Astrocyte (in vitro differentiated cells and primary cell): ENCODE data around the gene CD209. TPM values are rescaled to one million over a fixed set of nuclear protein-coding genes. Genes with fewer than 3 reads are reported as not detected.

Source experiments
- DNase-seq: peaks from one replicate; pipeline ENCODE4 v3.0.0-alpha.2; 2010; ENCODE audit warnings: low read depth
- FAIRE-seq: peaks from 2 replicates; lab custom pipeline; 2011; peaks lifted over from hg19 to GRCh38; lab: Jason Lieb, UNC
- H2AFZ ChIP-seq: 2 replicates; pipeline ENCODE4 v1.6.0; 2012; ENCODE audit warnings: low read depth, low read length, inconsistent platforms
- H3K27ac ChIP-seq: 2 replicates; pipeline ENCODE4 v1.5.1; 2011; ENCODE audit warnings: low read depth, low read length, inconsistent platforms
- H3K27me3 ChIP-seq: 2 replicates; pipeline ENCODE4 v1.6.0; 2011; ENCODE audit warnings: low read length, inconsistent platforms; ENCODE audit not compliant: insufficient read depth
- H3K36me3 ChIP-seq: 2 replicates; pipeline ENCODE4 v1.5.1; 2011; ENCODE audit warnings: low read length, inconsistent platforms; ENCODE audit not compliant: insufficient read depth
- H3K4me1 ChIP-seq: 2 replicates; pipeline ENCODE4 v1.5.1; 2011; ENCODE audit warnings: low read length, inconsistent platforms; ENCODE audit not compliant: insufficient read depth
- H3K4me2 ChIP-seq: 2 replicates; pipeline ENCODE4 v1.6.0; 2012; ENCODE audit warnings: low read length, inconsistent platforms
- H3K4me3 ChIP-seq: 2 replicates; pipeline ENCODE4 v1.5.1; 2011; ENCODE audit warnings: low read depth, mild to moderate bottlenecking, low read length, inconsistent platforms; ENCODE audit not compliant: insufficient read depth
- H3K79me2 ChIP-seq: 2 replicates; pipeline ENCODE4 v1.6.0; 2012; ENCODE audit warnings: mild to moderate bottlenecking, low read length, inconsistent platforms; ENCODE audit not compliant: insufficient read depth
- H3K9ac ChIP-seq: 2 replicates; pipeline ENCODE4 v1.6.0; 2012; ENCODE audit warnings: mild to moderate bottlenecking, low read length, inconsistent platforms
- H3K9me3 ChIP-seq: 2 replicates; pipeline ENCODE4 v1.5.1; 2012; ENCODE audit warnings: low read depth, mild to moderate bottlenecking, low read length, inconsistent platforms; ENCODE audit not compliant: insufficient read depth
- H4K20me1 ChIP-seq: 2 replicates; pipeline ENCODE4 v1.6.0; 2012; ENCODE audit warnings: low read length, inconsistent platforms; ENCODE audit not compliant: insufficient read depth
- H3K27ac Mint-ChIP-seq: one replicate; pipeline ENCODE4 v1.8.0; 2021; ENCODE audit warnings: mild to moderate bottlenecking, mixed read lengths; ENCODE audit not compliant: unreplicated experiment
- H3K27me3 Mint-ChIP-seq: one replicate; pipeline ENCODE4 v1.8.0; 2021; ENCODE audit warnings: low read depth, mixed read lengths; ENCODE audit not compliant: unreplicated experiment
- H3K36me3 Mint-ChIP-seq: one replicate; pipeline ENCODE4 v1.8.0; 2021; ENCODE audit warnings: low read depth, mixed read lengths; ENCODE audit not compliant: unreplicated experiment
- H3K4me1 Mint-ChIP-seq: one replicate; pipeline ENCODE4 v1.8.0; 2021; ENCODE audit warnings: low read depth, mixed read lengths; ENCODE audit not compliant: unreplicated experiment
- H3K4me3 Mint-ChIP-seq: one replicate; pipeline ENCODE4 v1.8.0; 2021; ENCODE audit warnings: mild to moderate bottlenecking, moderate library complexity, mixed read lengths; ENCODE audit not compliant: unreplicated experiment
- H3K9me3 Mint-ChIP-seq: one replicate; pipeline ENCODE4 v1.8.0; 2021; ENCODE audit warnings: mild to moderate bottlenecking, mixed read lengths; ENCODE audit not compliant: unreplicated experiment
- CTCF ChIP-seq: IDR thresholded peaks from 2 replicates; pipeline ENCODE4 v1.5.1; 2011; ENCODE audit warnings: low read depth, mild to moderate bottlenecking, inconsistent platforms, low read length, moderate library complexity; ENCODE audit not compliant: insufficient read depth
- EZH2 ChIP-seq: IDR thresholded peaks from 2 replicates; pipeline ENCODE4 v1.6.1; 2012; ENCODE audit warnings: mild to moderate bottlenecking, low read length, inconsistent platforms; ENCODE audit not compliant: insufficient read depth
- total RNA-seq: library from RNA; stranded (reverse); gene quantifications from 2 replicates; pipeline ENCODE4 v1.2.1, GENCODE V29; 2021

CD209 gene
- total RNA-seq, 1 donor from 2014 or later = not detected

GRCh38 chr19:7788178-7788932, 41.0 kb upstream of the CD209 start:
- Histone ChIP-seq H3K9me3 (no peaks in the 10 kb centered on the region), H3K4me2 (no peak overlapping the region), H3K9ac (no peak overlapping the region), H3K79me2 (no peaks in the 10 kb centered on the region), H2AFZ (no peak overlapping the region), H3K4me1 (no peaks in the 10 kb centered on the region), H3K4me3 (no peak overlapping the region), H4K20me1 (no peaks in the 10 kb centered on the region), H3K27ac (no peak overlapping the region), H3K27me3 (peaks cover 18% of the 10 kb centered on the region), H3K36me3 (no peaks in the 10 kb centered on the region)
- FAIRE-seq (no peak), DNase-seq (no peak)
- Mint-ChIP-seq H3K9me3 (peaks cover 6% of the 10 kb centered on the region), H3K27me3 (peaks cover 52% of the 10 kb centered on the region), H3K4me3 (no peak overlapping the region), H3K27ac (no peak overlapping the region), H3K36me3 (no peaks in the 10 kb centered on the region), H3K4me1 (peaks cover 7% of the 10 kb centered on the region)
- peak; percentile 22 for TF ChIP-seq EZH2
- TF ChIP-seq CTCF = no peak

GRCh38 chr19:7787602-7788177, 40.4 kb upstream of the CD209 start:
- H3K4me3 Mint-ChIP-seq = no peak overlapping the region
- DNase-seq = no peak
- H3K4me2 ChIP-seq = no peak overlapping the region
- H3K4me1 Mint-ChIP-seq = peaks cover 7% of the 10 kb centered on the region
- H4K20me1 ChIP-seq = no peaks in the 10 kb centered on the region
- FAIRE-seq = no peak
- peaks cover 5% of the 10 kb centered on the region for H3K9me3 Mint-ChIP-seq
- no peak overlapping the region for H2AFZ ChIP-seq
- H3K79me2 ChIP-seq = no peaks in the 10 kb centered on the region
- H3K27me3 ChIP-seq = peaks cover 18% of the 10 kb centered on the region
- H3K4me3 ChIP-seq = no peak overlapping the region
- peaks cover 57% of the 10 kb centered on the region for H3K27me3 Mint-ChIP-seq
- H3K27ac Mint-ChIP-seq = no peak overlapping the region
- TF ChIP-seq CTCF (no peak), EZH2 (no peak)
- no peaks in the 10 kb centered on the region for H3K9me3 ChIP-seq
- H3K9ac ChIP-seq = no peak overlapping the region
- H3K27ac ChIP-seq = no peak overlapping the region
- no peaks in the 10 kb centered on the region for H3K36me3 Mint-ChIP-seq
- no peaks in the 10 kb centered on the region for H3K36me3 ChIP-seq
- no peaks in the 10 kb centered on the region for H3K4me1 ChIP-seq

GRCh38 chr19:7787141-7787540, 39.8 kb upstream of the CD209 start:
- Mint-ChIP-seq H3K27me3 (peaks cover 53% of the 10 kb centered on the region), H3K4me3 (no peak overlapping the region)
- TF ChIP-seq CTCF = no peak

More at GRCh38 chr19:7787141-7787540, 39.8 kb upstream of the CD209 start:
- Mint-ChIP-seq H3K36me3 (no peaks in the 10 kb centered on the region), H3K9me3 (peaks cover 2% of the 10 kb centered on the region), H3K4me1 (peaks cover 5% of the 10 kb centered on the region), H3K27ac (no peak overlapping the region)
- no peak overlapping the region for H3K4me2 ChIP-seq
- DNase-seq (no peak), FAIRE-seq (no peak)
- H3K79me2 ChIP-seq = no peaks in the 10 kb centered on the region
- H4K20me1 ChIP-seq = no peaks in the 10 kb centered on the region
- no peak overlapping the region for H3K27ac ChIP-seq
- H3K4me1 ChIP-seq = no peaks in the 10 kb centered on the region
- H2AFZ ChIP-seq = no peak overlapping the region
- H3K27me3 ChIP-seq = peaks cover 18% of the 10 kb centered on the region
- no peak overlapping the region for H3K9ac ChIP-seq
- H3K4me3 ChIP-seq = no peak overlapping the region
- no peaks in the 10 kb centered on the region for H3K36me3 ChIP-seq
- H3K9me3 ChIP-seq = no peaks in the 10 kb centered on the region
